Globus pallidus (tissue), 1 donor: ENCODE results near the gene ATP10B.
"Not testable (repeated sequence)": the region's sequence is repeated elsewhere in the genome, so short reads cannot be mapped to it uniquely, and the experiment has no call there.

ENCODE experiments used
- DNase-seq: peaks from one replicate; pipeline ENCODE4 v3.0.0-alpha.2; 2015; ENCODE audit warnings: low spot score

ATP10B gene, protein sequence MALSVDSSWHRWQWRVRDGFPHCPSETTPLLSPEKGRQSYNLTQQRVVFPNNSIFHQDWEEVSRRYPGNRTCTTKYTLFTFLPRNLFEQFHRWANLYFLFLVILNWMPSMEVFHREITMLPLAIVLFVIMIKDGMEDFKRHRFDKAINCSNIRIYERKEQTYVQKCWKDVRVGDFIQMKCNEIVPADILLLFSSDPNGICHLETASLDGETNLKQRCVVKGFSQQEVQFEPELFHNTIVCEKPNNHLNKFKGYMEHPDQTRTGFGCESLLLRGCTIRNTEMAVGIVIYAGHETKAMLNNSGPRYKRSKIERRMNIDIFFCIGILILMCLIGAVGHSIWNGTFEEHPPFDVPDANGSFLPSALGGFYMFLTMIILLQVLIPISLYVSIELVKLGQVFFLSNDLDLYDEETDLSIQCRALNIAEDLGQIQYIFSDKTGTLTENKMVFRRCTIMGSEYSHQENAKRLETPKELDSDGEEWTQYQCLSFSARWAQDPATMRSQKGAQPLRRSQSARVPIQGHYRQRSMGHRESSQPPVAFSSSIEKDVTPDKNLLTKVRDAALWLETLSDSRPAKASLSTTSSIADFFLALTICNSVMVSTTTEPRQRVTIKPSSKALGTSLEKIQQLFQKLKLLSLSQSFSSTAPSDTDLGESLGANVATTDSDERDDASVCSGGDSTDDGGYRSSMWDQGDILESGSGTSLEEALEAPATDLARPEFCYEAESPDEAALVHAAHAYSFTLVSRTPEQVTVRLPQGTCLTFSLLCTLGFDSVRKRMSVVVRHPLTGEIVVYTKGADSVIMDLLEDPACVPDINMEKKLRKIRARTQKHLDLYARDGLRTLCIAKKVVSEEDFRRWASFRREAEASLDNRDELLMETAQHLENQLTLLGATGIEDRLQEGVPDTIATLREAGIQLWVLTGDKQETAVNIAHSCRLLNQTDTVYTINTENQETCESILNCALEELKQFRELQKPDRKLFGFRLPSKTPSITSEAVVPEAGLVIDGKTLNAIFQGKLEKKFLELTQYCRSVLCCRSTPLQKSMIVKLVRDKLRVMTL (N-terminal part only)

DNA sequence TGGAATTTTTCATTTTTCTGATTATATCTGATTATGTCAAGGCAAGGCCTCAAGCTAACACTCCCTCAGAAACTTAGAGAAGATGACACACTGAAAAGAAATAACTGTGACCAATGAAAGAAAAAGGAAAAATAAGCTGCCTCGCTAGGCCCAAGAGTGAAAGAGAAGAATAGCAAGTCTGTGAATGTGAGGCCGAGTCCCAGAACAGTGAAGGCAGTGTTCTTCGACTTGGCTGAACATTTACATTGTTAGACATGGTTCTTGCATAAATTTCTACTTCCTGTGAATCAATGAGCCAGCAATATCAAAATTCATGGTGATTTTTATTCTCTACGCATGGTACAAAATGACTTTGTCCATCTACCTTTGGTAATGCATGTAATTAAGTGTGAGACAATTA lies at the start of gene ATP10B:
TSS of gene ATP10B (minus strand) at position 163 of the 400 bp plus-strand sequence. CDS start 164,137 bp downstream, outside the sequence.
- DNase-seq, result peak; percentile 92

DNA sequence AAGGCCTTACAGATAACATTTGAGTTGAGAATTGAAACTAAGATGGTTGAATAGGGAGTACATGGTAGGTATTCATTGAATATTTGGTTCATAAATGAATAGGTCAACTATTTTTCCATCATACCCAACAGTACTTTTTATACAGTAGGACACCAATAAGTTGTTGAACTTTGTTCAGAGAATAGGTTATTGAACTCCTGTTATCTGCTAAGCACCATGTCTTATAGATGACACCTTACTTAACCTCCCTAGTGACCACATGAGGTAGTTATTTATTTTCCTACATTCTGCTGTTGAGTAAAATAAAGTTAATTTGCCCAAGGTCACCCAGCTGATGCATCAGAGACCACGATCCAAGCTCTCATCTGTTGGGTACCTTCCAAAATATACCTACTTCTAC lies 49.6 kb upstream of the ATP10B start:
- no peak for DNase-seq

- DNase-seq, result no peak
Observed at GRCh38 chr5:160899735-160900134, 47.7 kb upstream of the ATP10B start.

- DNase-seq, result not testable (repeated sequence)
Observed at GRCh38 chr5:160893180-160893964, 41.4 kb upstream of the ATP10B start.

DNA sequence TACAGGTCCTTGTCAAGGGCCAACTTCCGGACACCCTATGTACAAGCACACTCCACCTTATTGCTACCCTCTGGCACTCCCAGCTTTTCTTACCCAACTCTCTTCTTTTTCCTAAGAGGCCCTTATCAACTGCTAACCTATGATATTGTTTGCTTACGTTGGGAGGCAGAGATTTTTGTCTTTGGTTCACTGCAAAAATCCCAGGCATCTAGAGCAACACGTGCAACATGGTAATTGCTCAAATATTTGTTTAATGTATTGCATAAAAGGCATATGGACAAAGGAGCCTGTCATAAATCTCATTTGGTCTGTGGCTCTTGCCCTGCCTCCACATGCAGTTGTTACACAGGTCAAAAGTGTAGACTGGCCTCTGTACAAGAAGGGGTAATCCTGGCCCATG lies 35.8 kb upstream of the ATP10B start:
- DNase-seq, result no peak

- not testable (repeated sequence) for DNase-seq
Observed at GRCh38 chr5:160873560-160874200, 21.7 kb upstream of the ATP10B start.

- DNase-seq, result no peak
Observed at GRCh38 chr5:160869989-160870521, 18.0 kb upstream of the ATP10B start.

- no peak for DNase-seq
Observed at GRCh38 chr5:160867976-160868375, 16.0 kb upstream of the ATP10B start.

DNA sequence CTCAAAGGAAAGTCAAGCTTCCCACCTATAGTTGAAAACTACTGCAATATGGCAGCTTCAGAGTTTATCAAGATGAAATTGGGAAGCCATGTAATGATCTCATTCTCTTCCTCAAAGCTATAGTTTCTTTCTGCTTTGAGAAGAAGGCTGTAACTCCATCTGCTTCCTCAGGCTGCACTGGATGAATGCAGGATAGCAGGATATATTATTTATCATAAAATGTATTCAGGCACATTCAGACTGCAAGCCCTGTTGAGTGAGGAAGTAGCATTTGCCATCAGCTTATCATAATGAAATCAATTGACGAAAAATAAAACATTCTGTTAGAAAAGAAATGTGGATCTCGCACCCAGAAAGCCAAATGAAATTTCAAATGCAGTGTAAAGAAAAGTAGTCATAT lies 560 bp downstream of the ATP10B start:
- peak; percentile 58 for DNase-seq

DNA sequence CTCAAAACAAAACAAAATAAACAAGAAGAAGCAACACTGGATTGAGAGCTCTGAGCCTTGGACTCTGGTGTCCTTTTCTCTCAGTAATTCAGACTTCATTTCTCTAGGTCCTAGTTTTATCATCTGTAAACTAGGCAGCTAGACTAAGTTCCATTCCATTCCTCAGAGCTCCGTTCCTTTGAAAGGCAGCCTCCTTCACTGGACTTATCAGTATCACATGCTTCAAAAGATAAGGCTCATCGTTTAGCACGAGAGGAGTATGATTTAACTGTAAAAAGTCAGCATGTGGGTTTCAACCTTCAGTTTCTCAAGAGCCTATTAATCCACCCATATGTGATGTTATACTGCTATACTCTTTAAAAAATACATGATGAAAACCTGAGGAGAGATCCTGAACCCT lies 1.6 kb downstream of the ATP10B start:
- DNase-seq, result peak; percentile 49

DNA sequence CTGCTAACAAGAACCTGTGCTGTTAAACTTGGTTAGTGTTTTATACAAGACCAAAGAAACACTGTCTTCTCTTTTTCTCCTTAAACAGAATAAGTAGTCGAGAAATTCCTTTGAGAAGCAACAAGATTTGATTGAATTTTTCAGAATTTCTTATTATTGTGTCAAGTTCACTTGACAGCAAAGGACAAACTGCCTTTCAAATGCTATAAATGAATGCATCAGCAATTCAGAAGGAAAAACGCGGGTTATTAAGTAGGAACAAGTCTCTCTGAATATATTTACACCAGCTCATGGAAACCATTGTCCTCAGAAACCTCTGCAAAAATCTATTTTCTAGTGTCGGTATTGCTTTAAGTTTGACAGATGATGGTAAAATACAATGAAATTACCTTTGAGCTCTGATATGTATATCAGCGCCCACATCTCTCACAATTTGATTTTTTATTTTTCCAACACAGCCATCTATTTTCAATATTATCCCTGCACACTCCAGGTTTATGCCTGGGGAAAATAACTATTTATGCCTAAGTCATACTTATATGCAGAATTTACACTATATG lies 4.4 kb downstream of the ATP10B start:
- no peak for DNase-seq

DNA sequence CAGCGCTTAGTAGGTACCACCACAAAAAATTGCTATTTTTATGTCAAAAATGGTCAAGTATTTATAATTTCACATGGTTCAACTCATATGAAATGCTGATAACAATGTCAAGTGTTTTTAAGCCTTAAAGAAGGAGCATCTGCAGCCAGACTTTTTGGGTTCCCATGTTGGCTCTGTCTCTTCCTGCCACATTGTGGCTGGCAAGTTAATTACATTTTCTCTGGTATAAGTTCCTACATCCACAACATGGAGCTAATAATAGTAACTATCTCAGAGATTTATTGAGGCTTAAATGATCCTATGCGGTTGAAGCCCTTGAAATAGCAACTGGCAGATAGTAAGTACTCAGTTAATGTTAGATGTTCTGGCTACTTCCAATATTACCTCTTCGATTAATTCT lies 5.4 kb downstream of the ATP10B start:
- DNase-seq, result no peak

DNA sequence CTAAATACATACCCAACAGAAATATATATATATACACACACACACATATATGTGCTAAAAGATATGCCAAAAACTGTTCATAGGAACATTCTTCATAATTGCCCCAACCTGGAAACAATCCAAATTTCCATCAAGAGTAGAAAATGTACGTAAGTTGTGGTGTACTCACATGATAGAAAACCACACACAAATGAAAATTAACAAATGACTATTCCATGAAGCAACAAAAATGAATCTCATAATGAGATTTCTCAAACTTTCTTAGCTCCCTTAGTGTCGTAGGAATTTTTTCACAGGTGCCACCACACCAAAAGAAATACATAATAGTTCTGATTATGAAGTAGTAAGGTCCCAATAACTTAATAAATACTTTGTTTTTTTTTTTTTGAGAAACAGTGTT lies 7.8 kb downstream of the ATP10B start:
- DNase-seq, result no peak

- no peak for DNase-seq
Observed at GRCh38 chr5:160843240-160843639, 8.8 kb downstream of the ATP10B start.

GRCh38 chr5:160837749-160838593 lies 14.0 kb downstream of the ATP10B start:
- DNase-seq, result no peak

GRCh38 chr5:160837211-160837610 lies 14.8 kb downstream of the ATP10B start:
- no peak for DNase-seq

- no peak for DNase-seq
Observed at GRCh38 chr5:160835818-160836528, 16.0 kb downstream of the ATP10B start.

DNA sequence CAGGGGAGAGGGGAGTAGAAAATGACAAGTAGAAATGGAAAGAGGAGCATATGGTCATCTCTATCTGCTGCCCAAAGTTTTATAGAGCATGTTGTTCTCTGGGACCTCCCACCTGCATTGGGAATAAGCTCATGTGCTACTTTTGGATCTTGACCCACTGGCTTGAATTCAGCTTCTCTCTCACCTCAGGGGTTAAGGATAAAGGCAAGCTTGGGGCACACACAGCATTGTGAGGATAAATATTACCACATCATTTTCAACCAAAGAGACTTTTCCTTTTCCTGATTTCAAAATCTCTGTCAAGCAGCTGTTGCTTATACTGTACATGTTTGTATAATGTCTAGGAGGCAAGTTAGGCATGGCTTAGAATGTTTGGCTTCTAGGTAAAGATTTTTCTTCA lies 16.6 kb downstream of the ATP10B start:
- DNase-seq, result no peak

- no peak for DNase-seq
Observed at GRCh38 chr5:160833806-160834205, 18.2 kb downstream of the ATP10B start.
